Mononuclear cell (primary cell): ENCODE results near the gene ARHGEF7. TPM values are rescaled to one million over a fixed set of nuclear protein-coding genes. Genes with fewer than 3 reads are reported as not detected.

ENCODE experiments used
- H3K27me3 ChIP-seq: 2 replicates; pipeline ENCODE4 v1.6.0; 2011; ENCODE audit warnings: low read length, control low read depth; ENCODE audit not compliant: insufficient read depth
- H3K4me1 ChIP-seq: 2 replicates; pipeline ENCODE4 v1.5.1; 2011; ENCODE audit warnings: mild to moderate bottlenecking, low read length, control low read depth; ENCODE audit not compliant: insufficient read depth
- H3K4me3 ChIP-seq: 2 replicates; pipeline ENCODE4 v1.5.1; 2011; ENCODE audit warnings: mild to moderate bottlenecking, low read length, moderate library complexity
- H3K9me3 ChIP-seq: 2 replicates; pipeline ENCODE4 v1.5.1; 2011; ENCODE audit warnings: low read depth, mild to moderate bottlenecking, control low read depth, low read length
- total RNA-seq: library from RNA; depleted of rRNA; stranded (reverse); fragments of >200 nt; gene quantifications from one replicate; pipeline ENCODE4 v1.2.3, GENCODE V29; 2012

The ARHGEF7 gene
- total RNA-seq, 1 donor, result 79.5 TPM

DNA sequence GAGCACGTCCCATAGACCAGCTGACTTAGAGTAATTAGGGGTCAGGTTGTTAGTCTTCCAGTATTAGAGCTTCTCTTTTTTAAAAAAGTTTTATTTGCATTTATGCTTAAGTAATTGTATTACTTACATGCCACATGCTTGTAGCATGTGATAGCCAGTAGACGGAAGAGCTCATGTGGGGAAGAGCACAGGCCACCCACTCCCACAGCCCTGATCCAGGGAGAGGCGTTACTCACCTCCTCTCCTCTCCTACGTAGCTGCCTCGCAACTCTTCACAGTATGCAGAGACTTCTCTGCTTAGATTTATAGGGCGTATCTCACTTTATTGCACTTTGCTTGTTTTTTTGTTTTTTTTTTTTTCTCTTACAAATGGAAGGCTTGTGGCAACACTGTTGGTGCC is 110.1 kb downstream of the ARHGEF7 start:
- no peaks in the 10 kb centered on the region for H3K4me1 ChIP-seq
- H3K4me3 ChIP-seq, result no peak overlapping the region
- H3K27me3 ChIP-seq, result no peaks in the 10 kb centered on the region
- H3K9me3 ChIP-seq, result no peaks in the 10 kb centered on the region

DNA sequence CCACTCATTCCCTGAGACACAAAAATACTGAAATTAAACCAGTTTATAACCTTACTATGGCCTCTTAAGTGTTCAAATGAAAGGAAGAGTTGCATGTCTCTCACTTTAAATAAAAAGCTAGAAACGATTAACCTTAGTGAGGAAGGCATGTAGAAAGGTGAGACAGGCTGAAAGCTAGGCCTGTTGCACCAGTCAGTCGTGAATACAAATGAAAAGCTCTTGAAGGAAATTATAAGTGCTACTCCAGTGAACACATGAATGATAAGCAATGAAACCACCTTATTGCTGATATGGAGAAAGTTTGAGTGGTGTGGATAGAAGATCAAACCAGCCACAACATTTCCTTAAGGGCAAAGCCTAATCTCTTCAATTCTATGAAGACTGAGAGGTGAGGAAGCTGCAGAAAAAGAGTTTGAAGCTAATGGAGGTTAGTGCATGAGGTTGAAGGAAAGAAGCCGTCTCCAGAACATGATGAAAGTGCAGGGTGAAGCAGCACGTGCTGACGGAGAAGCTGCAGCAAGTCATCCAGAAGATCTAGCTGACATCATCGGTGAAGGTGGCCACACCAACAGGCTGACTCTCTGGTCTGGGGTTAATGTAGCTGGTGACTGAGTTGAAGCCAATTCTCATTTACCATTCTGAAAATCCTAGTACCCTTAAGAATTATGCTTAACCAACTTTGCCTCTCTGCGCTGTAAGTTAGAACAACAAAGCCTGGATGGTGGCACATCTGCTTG is 110.9 kb downstream of the ARHGEF7 start:
- no peaks in the 10 kb centered on the region for H3K4me1 ChIP-seq
- H3K9me3 ChIP-seq, result no peaks in the 10 kb centered on the region
- no peak overlapping the region for H3K4me3 ChIP-seq
- H3K27me3 ChIP-seq, result no peaks in the 10 kb centered on the region

- Histone ChIP-seq H3K9me3 (no peaks in the 10 kb centered on the region), H3K27me3 (no peaks in the 10 kb centered on the region), H3K4me3 (no peak overlapping the region), H3K4me1 (no peaks in the 10 kb centered on the region)
Observed at GRCh38 chr13:111227405-111227804, 112.3 kb downstream of the ARHGEF7 start.

GRCh38 chr13:111228262-111229144 is 113.4 kb downstream of the ARHGEF7 start:
- Histone ChIP-seq H3K9me3 (no peaks in the 10 kb centered on the region), H3K4me3 (no peak overlapping the region), H3K27me3 (no peaks in the 10 kb centered on the region), H3K4me1 (no peaks in the 10 kb centered on the region)

- no peak overlapping the region for H3K4me3 ChIP-seq
- no peaks in the 10 kb centered on the region for H3K27me3 ChIP-seq
- no peaks in the 10 kb centered on the region for H3K4me1 ChIP-seq
- H3K9me3 ChIP-seq, result no peaks in the 10 kb centered on the region
Observed at GRCh38 chr13:111230385-111230930, 115.3 kb downstream of the ARHGEF7 start.

DNA sequence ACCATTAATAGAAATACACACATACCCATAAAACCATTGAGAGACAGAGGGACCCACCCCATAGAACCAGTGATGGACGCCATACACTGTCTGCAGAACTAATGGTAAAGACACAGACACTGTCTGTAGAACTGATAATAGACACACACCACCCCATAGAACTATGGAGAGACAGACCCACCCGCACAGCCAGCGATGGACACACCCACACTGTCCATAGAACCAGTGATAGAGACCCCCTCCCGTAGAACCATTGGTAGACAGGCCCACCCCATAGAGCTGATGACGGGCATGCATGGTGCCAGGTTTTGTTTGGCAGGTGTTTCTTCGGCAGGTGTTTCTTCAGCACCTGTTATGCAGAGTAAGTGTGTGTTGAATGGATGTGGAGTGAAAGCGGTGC is 117.1 kb downstream of the ARHGEF7 start:
- Histone ChIP-seq H3K9me3 (no peaks in the 10 kb centered on the region), H3K27me3 (no peaks in the 10 kb centered on the region), H3K4me3 (no peak overlapping the region), H3K4me1 (no peaks in the 10 kb centered on the region)

DNA sequence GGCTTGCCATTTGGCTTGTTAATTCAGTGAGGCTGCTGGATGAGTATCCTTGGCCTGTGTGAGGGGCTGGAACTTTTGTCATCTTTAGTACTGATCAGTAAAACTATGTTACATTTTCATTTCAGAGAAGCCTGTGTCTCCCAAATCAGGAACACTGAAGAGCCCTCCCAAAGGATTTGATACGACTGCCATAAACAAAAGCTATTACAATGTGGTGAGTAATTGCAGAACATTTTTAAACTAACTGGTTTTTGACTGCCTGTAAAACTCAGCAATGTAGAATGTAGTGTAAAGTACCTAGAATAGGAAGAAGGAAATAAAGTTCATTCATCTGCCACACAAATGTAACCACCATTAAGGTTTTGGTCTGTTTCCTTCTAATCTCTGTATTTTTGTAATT is 118.0 kb downstream of the ARHGEF7 start:
- no peak overlapping the region for H3K4me3 ChIP-seq
- no peaks in the 10 kb centered on the region for H3K9me3 ChIP-seq
- no peaks in the 10 kb centered on the region for H3K27me3 ChIP-seq
- no peaks in the 10 kb centered on the region for H3K4me1 ChIP-seq

DNA sequence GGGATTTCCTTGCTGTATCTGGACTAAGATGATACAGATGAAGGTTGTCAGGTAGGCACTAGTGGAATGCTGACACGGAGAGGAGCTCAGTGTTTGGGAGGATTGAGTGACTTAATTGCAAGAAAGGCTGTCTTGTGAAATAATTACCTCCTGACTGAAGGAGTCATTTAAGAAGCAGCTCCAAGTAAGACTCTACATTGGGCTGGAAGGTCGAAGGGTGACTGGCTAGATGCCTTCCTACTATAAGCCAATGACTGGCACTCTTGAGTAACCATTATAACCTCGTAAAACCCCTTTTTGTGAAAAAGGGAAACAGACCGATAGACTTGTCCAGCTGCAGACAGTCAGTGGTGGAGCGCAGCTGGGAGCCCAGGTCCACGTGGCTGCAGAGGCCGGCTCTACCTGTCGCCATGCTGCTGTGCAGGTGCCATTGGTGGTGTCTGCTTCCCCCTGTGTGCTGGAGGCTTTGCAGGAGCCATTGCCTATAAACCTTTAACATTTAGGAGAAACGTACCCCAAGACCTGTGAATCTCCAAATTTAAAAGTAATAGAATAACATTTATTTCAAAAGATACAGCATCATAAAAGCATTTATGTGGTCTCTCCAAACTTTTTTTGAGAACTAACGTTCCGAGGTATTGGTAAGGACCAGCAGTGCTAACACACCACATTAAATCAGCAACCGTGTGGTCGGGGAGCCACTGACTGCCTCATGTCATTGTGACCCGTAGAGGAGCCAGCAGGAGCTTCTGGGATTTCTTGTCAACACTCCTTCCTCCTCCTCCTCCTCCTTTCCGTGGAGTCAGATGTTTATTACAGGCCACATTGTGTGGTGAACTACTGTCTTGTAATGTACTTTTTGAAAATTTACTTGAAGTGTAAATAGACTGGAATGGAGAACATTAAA is 124.9 kb downstream of the ARHGEF7 start:
- no peak overlapping the region for H3K4me3 ChIP-seq

GRCh38 chr13:111241006-111241755 is 126.1 kb downstream of the ARHGEF7 start:
- no peaks in the 10 kb centered on the region for H3K9me3 ChIP-seq
- H3K4me3 ChIP-seq, result no peak overlapping the region
- H3K27me3 ChIP-seq, result no peaks in the 10 kb centered on the region
- no peaks in the 10 kb centered on the region for H3K4me1 ChIP-seq

More for the DNA sequence above, 124.9 kb downstream of the ARHGEF7 start:
- Histone ChIP-seq H3K9me3 (no peaks in the 10 kb centered on the region), H3K4me1 (no peaks in the 10 kb centered on the region), H3K27me3 (no peaks in the 10 kb centered on the region)

GRCh38 chr13:111241862-111242261 is 126.8 kb downstream of the ARHGEF7 start:
- Histone ChIP-seq H3K4me1 (no peaks in the 10 kb centered on the region), H3K4me3 (no peak overlapping the region), H3K27me3 (no peaks in the 10 kb centered on the region), H3K9me3 (no peaks in the 10 kb centered on the region)

DNA sequence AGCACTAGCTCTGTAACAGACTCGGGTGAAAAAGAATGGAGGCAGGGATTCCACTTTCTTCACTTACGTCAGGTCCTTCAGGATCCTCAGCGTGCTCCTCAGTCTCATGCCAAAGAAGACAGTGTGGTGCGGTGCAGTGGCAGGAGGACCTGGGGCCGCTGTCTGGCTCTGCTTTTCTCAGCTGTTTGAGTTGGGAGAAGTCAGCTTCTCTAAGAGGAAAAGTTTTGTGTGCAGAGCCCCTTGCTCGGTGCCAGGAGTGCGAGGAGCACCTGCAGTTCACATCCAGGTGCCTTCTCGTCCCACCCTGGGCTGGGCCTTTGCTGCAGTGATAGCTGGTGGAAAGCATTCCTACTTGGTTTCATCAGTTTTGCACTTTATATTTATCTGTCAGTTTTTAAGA is 127.5 kb downstream of the ARHGEF7 start:
- no peaks in the 10 kb centered on the region for H3K9me3 ChIP-seq
- H3K4me1 ChIP-seq, result no peaks in the 10 kb centered on the region
- no peaks in the 10 kb centered on the region for H3K27me3 ChIP-seq
- H3K4me3 ChIP-seq, result no peak overlapping the region

GRCh38 chr13:111243981-111244380 is 128.9 kb downstream of the ARHGEF7 start:
- H3K4me1 ChIP-seq, result no peaks in the 10 kb centered on the region
- H3K27me3 ChIP-seq, result no peaks in the 10 kb centered on the region
- H3K4me3 ChIP-seq, result no peak overlapping the region
- H3K9me3 ChIP-seq, result no peaks in the 10 kb centered on the region

- H3K9me3 ChIP-seq, result no peaks in the 10 kb centered on the region
- H3K4me3 ChIP-seq, result no peak overlapping the region
- no peaks in the 10 kb centered on the region for H3K4me1 ChIP-seq
- no peaks in the 10 kb centered on the region for H3K27me3 ChIP-seq
Observed at GRCh38 chr13:111245576-111246384, 130.7 kb downstream of the ARHGEF7 start.
